CD14-positive monocyte (primary cell): ENCODE measurements around the gene BRSK2. TPM values are rescaled to one million over a fixed set of nuclear protein-coding genes. Genes with fewer than 3 reads are reported as not detected.
A peak's percentile ranks its signal among the peaks of the same experiment; 100 is the strongest.

Experiments
- DNase-seq, 3 donors: peaks; one replicate each; pipeline ENCODE4 v3.0.0-alpha.2; 2011 to 2022
- H2AFZ ChIP-seq: 2 replicates; pipeline ENCODE4 v1.6.0; 2012; ENCODE audit warnings: mild to moderate bottlenecking, low read depth, low read length, inconsistent platforms; ENCODE audit not compliant: insufficient read depth, poor library complexity, severe bottlenecking
- H3K27ac ChIP-seq, 2 donors: 1 replicate in 1 of 2; 2 replicates in 1 of 2; pipeline ENCODE4 v1.5.1; 2012 to 2013; ENCODE audit warnings: low read length in 2 of 2, control low read depth in 1 of 2, inconsistent platforms in 1 of 2, low read depth in 1 of 2, mild to moderate bottlenecking in 1 of 2
- H3K27me3 ChIP-seq, 2 donors: one replicate each; pipeline versions ENCODE4 v1.6.0 to v1.6.1; 2011 to 2013; ENCODE audit warnings: low read length in 2 of 2; ENCODE audit not compliant: control insufficient read depth in 2 of 2, insufficient read depth in 2 of 2
- H3K36me3 ChIP-seq, 2 donors: replicated peaks in 1 of 2; 1 replicate in 1 of 2; 2 replicates in 1 of 2; pipeline versions ENCODE4 v1.5.1 to v1.6.1; 2012 to 2013; ENCODE audit warnings: low read length in 2 of 2, control low read depth in 1 of 2, inconsistent platforms in 1 of 2, mild to moderate bottlenecking in 1 of 2; ENCODE audit not compliant: insufficient read depth in 2 of 2, control insufficient read depth in 1 of 2
- H3K4me1 ChIP-seq, 2 donors: 1 replicate in 1 of 2; 2 replicates in 1 of 2; pipeline versions ENCODE4 v1.5.1 to v1.6.1; 2012 to 2013; ENCODE audit warnings: low read length in 2 of 2, control low read depth in 1 of 2, inconsistent platforms in 1 of 2, mild to moderate bottlenecking in 1 of 2, moderate library complexity in 1 of 2; ENCODE audit not compliant: insufficient read depth in 2 of 2, control insufficient read depth in 1 of 2
- H3K4me2 ChIP-seq: replicated peaks from 2 replicates; pipeline ENCODE3; 2012; ENCODE audit warnings: low read length, moderate library complexity, mild to moderate bottlenecking; ENCODE audit not compliant: poor library complexity, severe bottlenecking; ENCODE audit errors: extremely low read depth
- H3K4me3 ChIP-seq, 3 experiments: fragments of 200-600 bp in 1 of 3; sonication (generic) in 1 of 3; replicated peaks in 1 of 3; 1 replicate in 2 of 3; 2 replicates in 1 of 3; pipeline ENCODE4 v1.5.1; 2011 to 2013; ENCODE audit warnings: low read length in 3 of 3, mild to moderate bottlenecking in 3 of 3, control low read depth in 2 of 3, low read depth in 2 of 3, inconsistent platforms in 1 of 3, moderate library complexity in 1 of 3
- H3K79me2 ChIP-seq: 2 replicates; pipeline ENCODE4 v1.6.0; 2012; ENCODE audit warnings: mild to moderate bottlenecking, control low read depth, inconsistent platforms, low read length, moderate library complexity; ENCODE audit not compliant: insufficient read depth
- H3K9ac ChIP-seq: 2 replicates; pipeline ENCODE4 v1.6.0; 2017; ENCODE audit warnings: low read length, mild to moderate bottlenecking; ENCODE audit not compliant: insufficient read depth, poor library complexity, severe bottlenecking
- H3K9me3 ChIP-seq, 2 donors: replicated peaks in 1 of 2; 1 replicate in 1 of 2; 2 replicates in 1 of 2; pipeline versions ENCODE4 v1.5.1 to v1.6.1; 2012 to 2013; ENCODE audit warnings: low read length in 2 of 2, control low read depth in 1 of 2; ENCODE audit not compliant: control insufficient read depth in 1 of 2, insufficient read depth in 1 of 2
- H4K20me1 ChIP-seq: 2 replicates; pipeline ENCODE4 v1.6.0; 2012; ENCODE audit warnings: mild to moderate bottlenecking, low read length, control low read depth, moderate library complexity; ENCODE audit not compliant: insufficient read depth
- H3K27ac Mint-ChIP-seq, 7 donors: one replicate each; pipeline ENCODE4 v1.8.0; 2020; ENCODE audit warnings: mild to moderate bottlenecking in 7 of 7, mixed read lengths in 7 of 7, moderate library complexity in 6 of 7, inconsistent platforms in 2 of 7
- H3K27me3 Mint-ChIP-seq, 3 donors: one replicate each; pipeline ENCODE4 v1.8.0; 2021 to 2022; ENCODE audit warnings: low read depth in 3 of 3, mild to moderate bottlenecking in 3 of 3, mixed read lengths in 3 of 3, moderate library complexity in 3 of 3, inconsistent platforms in 1 of 3
- H3K36me3 Mint-ChIP-seq, 2 donors: one replicate each; pipeline ENCODE4 v1.8.0; 2020; ENCODE audit warnings: mixed read lengths in 2 of 2, inconsistent platforms in 1 of 2, mild to moderate bottlenecking in 1 of 2
- H3K4me1 Mint-ChIP-seq: one replicate; pipeline ENCODE4 v1.8.0; 2020; ENCODE audit warnings: mild to moderate bottlenecking, mixed read lengths
- H3K4me3 Mint-ChIP-seq, 2 donors: one replicate each; pipeline ENCODE4 v1.8.0; 2020; ENCODE audit warnings: mild to moderate bottlenecking in 2 of 2, mixed read lengths in 2 of 2, moderate library complexity in 1 of 2
- H3K9me3 Mint-ChIP-seq, 7 donors: one replicate each; pipeline ENCODE4 v1.8.0; 2020 to 2022; ENCODE audit warnings: mixed read lengths in 7 of 7, mild to moderate bottlenecking in 6 of 7, moderate library complexity in 6 of 7, inconsistent platforms in 2 of 7
- CTCF ChIP-seq: fragments of 200-600 bp; IDR thresholded peaks from one replicate; pipeline ENCODE4 v1.8.0; 2022; ENCODE audit warnings: antibody characterized with exemption, mild to moderate bottlenecking
- WGBS: methylation state at CpG from one replicate; pipeline ENCODE4 v1.1.5; 2013; ENCODE audit warnings: missing lambda C conversion rate; ENCODE audit not compliant: insufficient coverage; 5-methylcytosine and 5-hydroxymethylcytosine counted together
- intact Hi-C, 2 donors: fragments of 100-400 bp; cut with micrococcal nuclease; formaldehyde crosslinking; loops; one replicate each; pipeline versions ENCODE4 v1.15.0 to v1.15.1; 2023
- polyA plus RNA-seq, 3 donors: library from polyadenylated mRNA; depleted of rRNA in 1 of 3; unstranded in 2 of 3; stranded (reverse) in 1 of 3; fragments of 300-500 nt in 2 of 3; fragments of >200 nt in 1 of 3; fragmentation: Illumina TruSeq in 2 of 3; gene quantifications; 1 replicate in 2 of 3; 2 replicates in 1 of 3; pipeline ENCODE4 v1.2.3, GENCODE V29; 2012 to 2021

Gene BRSK2
- polyA plus RNA-seq, 3 donors: 0.13 TPM; not detected in 2

GRCh38 chr11:1510928-1511327 lies 121.2 kb downstream of the BRSK2 start:
- Mint-ChIP-seq H3K36me3 (peaks cover 13 to 20% of the 10 kb centered on the region in 2 donors), H3K4me1 (peaks cover 20% of the 10 kb centered on the region), H3K27ac (peak overlapping the region in 1 of 7 donors; percentile 50), H3K27me3 (peaks cover 0 to 4% (median 0%) of the 10 kb centered on the region in 3 donors), H3K4me3 (no peak overlapping the region), H3K9me3 (no peaks in the 10 kb centered on the region)
- Histone ChIP-seq H3K27ac (no peak overlapping the region), H3K4me1 (no peaks in the 10 kb centered on the region), H3K79me2 (peaks cover 76% of the 10 kb centered on the region), H3K27me3 (no peaks in the 10 kb centered on the region), H3K4me3 (no peak overlapping the region), H2AFZ (no peak overlapping the region), H3K36me3 (no peaks in the 10 kb centered on the region), H4K20me1 (peaks cover 95% of the 10 kb centered on the region), H3K9me3 (no peaks in the 10 kb centered on the region), H3K9ac (no peak overlapping the region), H3K4me2 (no peak overlapping the region)
- WGBS: 74% methylated on average over 9 of the region's 11 CpGs
- no peak for TF ChIP-seq CTCF
- intact Hi-C loops: loop anchor here in 1 of 2 donors (5.0 kb wide), 1 partner anchor 299 kb away; no protein-coding TSS in a partner anchor
- DNase-seq: no peak

- DNase-seq: no peak
- no peak overlapping the region for H3K27ac ChIP-seq
- Mint-ChIP-seq H3K4me1 (peaks cover 16% of the 10 kb centered on the region), H3K9me3 (no peaks in the 10 kb centered on the region), H3K27me3 (peaks cover 0 to 1% (median 0%) of the 10 kb centered on the region in 3 donors), H3K4me3 (no peak overlapping the region), H3K27ac (peak overlapping the region in 1 of 7 donors; percentile 71), H3K36me3 (peaks cover 13 to 20% of the 10 kb centered on the region in 2 donors)
- no peaks in the 10 kb centered on the region for H3K9me3 ChIP-seq
- no peaks in the 10 kb centered on the region for H3K27me3 ChIP-seq
- TF ChIP-seq CTCF: no peak
- peaks cover 69% of the 10 kb centered on the region for H3K79me2 ChIP-seq
- peaks cover 95% of the 10 kb centered on the region for H4K20me1 ChIP-seq
- H3K4me1 ChIP-seq: no peaks in the 10 kb centered on the region
- no peaks in the 10 kb centered on the region for H3K36me3 ChIP-seq
- H3K9ac ChIP-seq: no peak overlapping the region
- WGBS: 81% methylated on average over 10 of the region's 12 CpGs
- no peak overlapping the region for H3K4me2 ChIP-seq
- intact Hi-C loops: loop anchor here in 1 of 2 donors (5.0 kb wide), 1 partner anchor 300 kb away; no protein-coding TSS in a partner anchor
- H2AFZ ChIP-seq: no peak overlapping the region
- no peak overlapping the region for H3K4me3 ChIP-seq
These were observed 122.3 kb downstream of the BRSK2 start for GRCh38 chr11:1511937-1512496.

Other genes with a start within 250 kb of the BRSK2 start
- not detected for gene MUC5AC, start 232.0 kb upstream of the BRSK2 start, polyA plus RNA-seq
- not detected for gene MUC5B, start 166.9 kb upstream of the BRSK2 start, polyA plus RNA-seq
- 10 to 100 TPM; 67.9 to 72.1 (median 71.7) TPM for gene TOLLIP, start 80.3 kb upstream of the BRSK2 start, polyA plus RNA-seq
- gene MOB2, start 96.8 kb downstream of the BRSK2 start, polyA plus RNA-seq: 10 to 100 TPM; 22.1 to 44.1 (median 22.5) TPM
- under 1 TPM in 1 of 3 donors, not detected in 2; 0.61 TPM for gene DUSP8, start 182.3 kb downstream of the BRSK2 start, polyA plus RNA-seq
- gene KRTAP5-1, start 195.3 kb downstream of the BRSK2 start, polyA plus RNA-seq: not detected
- gene KRTAP5-2, start 208.4 kb downstream of the BRSK2 start, polyA plus RNA-seq: not detected
- not detected for gene KRTAP5-3, start 218.5 kb downstream of the BRSK2 start, polyA plus RNA-seq
- not detected for gene KRTAP5-4, start 232.2 kb downstream of the BRSK2 start, polyA plus RNA-seq
- gene KRTAP5-5, start 239.8 kb downstream of the BRSK2 start, polyA plus RNA-seq: not detected